GM12878 (cell line): ENCODE measurements around the gene LYG2. TPM values are rescaled to one million over a fixed set of nuclear protein-coding genes. Genes with fewer than 3 reads are reported as not detected.

Experiments
- ATAC-seq: fragments of 200-7000 bp; cut with Tn5 transposase; 3 replicates; pipeline ENCODE4 v1.9.1; 2020; ENCODE audit warnings: mild to moderate bottlenecking, moderate library complexity
- BruUV-seq: library from RNA; stranded (reverse); fragments of 400-500 nt; replicated peaks from 2 replicates; lab custom pipeline; 2021; lab: Mats Ljungman, UMichigan
- CTCF ChIA-PET: fragments of 300-600 bp; sonication (Branson Sonifier 250); formaldehyde crosslinking; extraction: SDS; loops from one replicate; lab custom pipeline; 2021; ENCODE audit warnings: inconsistent platforms; lab: Yijun Ruan, JAX
- POLR2A ChIA-PET: fragments of 350-600 bp; formaldehyde crosslinking; extraction: SDS; loops from one replicate; lab custom pipeline; 2021; ENCODE audit warnings: inconsistent platforms; lab: Charles Lee
- RAD21 ChIA-PET: fragments of 300-600 bp; sonication (Branson Sonifier 250); formaldehyde crosslinking; loops from one replicate; lab custom pipeline; 2023; ENCODE audit warnings: antibody characterized with exemption; ENCODE audit not compliant: unreplicated experiment; lab: Charles Lee
- SMC1A ChIA-PET: fragments of 300-600 bp; sonication (Branson Sonifier 250); formaldehyde crosslinking; loops from one replicate; lab custom pipeline; 2023; ENCODE audit not compliant: unreplicated experiment, uncharacterized antibody; lab: Charles Lee
- DNase-seq: peaks from one replicate; pipeline ENCODE4 v3.0.0-alpha.2; 2011; ENCODE audit warnings: low read depth, low spot score
- FAIRE-seq: peaks from 3 replicates; lab custom pipeline; 2011; peaks lifted over from hg19 to GRCh38; lab: Jason Lieb, UNC
- H2AFZ ChIP-seq: 2 replicates; pipeline ENCODE4 v1.6.0; 2011; ENCODE audit warnings: low read depth, low read length, control low read depth; ENCODE audit not compliant: control insufficient read depth
- H3K27ac ChIP-seq: 2 replicates; pipeline ENCODE4 v1.5.1; 2011; ENCODE audit warnings: control low read depth; ENCODE audit not compliant: control insufficient read depth, insufficient read depth
- H3K27me3 ChIP-seq, 2 experiments: replicated peaks in 1 of 2; 2 replicates each; pipeline versions ENCODE4 v1.6.0 to v1.6.1; 2011; ENCODE audit warnings: low read length in 1 of 2; ENCODE audit not compliant: control insufficient read depth in 2 of 2, insufficient read depth in 2 of 2
- H3K36me3 ChIP-seq, 2 experiments: 2 replicates each; pipeline ENCODE4 v1.5.1; 2011; ENCODE audit warnings: low read length in 1 of 2; ENCODE audit not compliant: control insufficient read depth in 2 of 2, insufficient read depth in 2 of 2
- H3K4me1 ChIP-seq: 2 replicates; pipeline ENCODE4 v1.6.1; 2011; ENCODE audit warnings: mild to moderate bottlenecking, low read length, moderate library complexity, mixed read lengths; ENCODE audit not compliant: control insufficient read depth, insufficient read depth
- H3K4me2 ChIP-seq: 2 replicates; pipeline ENCODE4 v1.6.0; 2011; ENCODE audit warnings: control low read depth; ENCODE audit not compliant: control insufficient read depth, insufficient read depth
- H3K4me3 ChIP-seq: fragments of 200-600 bp; sonication (generic); 2 replicates; pipeline ENCODE4 v1.5.1; 2016
- H3K79me2 ChIP-seq: 2 replicates; pipeline ENCODE4 v1.6.0; 2011; ENCODE audit warnings: low read length; ENCODE audit not compliant: control insufficient read depth, insufficient read depth
- H3K9ac ChIP-seq: 2 replicates; pipeline ENCODE4 v1.8.0; 2011; ENCODE audit warnings: low read length, control low read depth, mixed read lengths; ENCODE audit not compliant: control insufficient read depth, insufficient read depth
- H3K9me3 ChIP-seq: replicated peaks from 3 replicates; pipeline ENCODE4 v1.5.1; 2011; ENCODE audit warnings: mild to moderate bottlenecking, low read length; ENCODE audit not compliant: control insufficient read depth, insufficient read depth
- H4K20me1 ChIP-seq: 2 replicates; pipeline ENCODE4 v1.6.0; 2011; ENCODE audit not compliant: control insufficient read depth, insufficient read depth
- BACH1 ChIP-seq: fragments of 450-650 bp; IDR thresholded peaks from 2 replicates; pipeline ENCODE4 v1.6.1; 2017; ENCODE audit warnings: mild to moderate bottlenecking, borderline replicate concordance
- BRCA1 ChIP-seq: IDR thresholded peaks from 2 replicates; pipeline ENCODE4 v1.6.1; 2011; ENCODE audit warnings: low read depth, low read length, improper control_type of control experiment
- ESRRA ChIP-seq: IDR thresholded peaks from 2 replicates; pipeline ENCODE4 v1.6.1; 2012; ENCODE audit warnings: mild to moderate bottlenecking, low read length, improper control_type of control experiment
- JUND ChIP-seq: IDR thresholded peaks from 2 replicates; pipeline ENCODE4 v1.6.1; 2012; ENCODE audit warnings: low read depth, mild to moderate bottlenecking, low read length, improper control_type of control experiment, moderate library complexity
- MTA3 ChIP-seq: IDR thresholded peaks from 2 replicates; pipeline ENCODE4 v1.6.1; 2012; ENCODE audit warnings: low read length, inconsistent platforms, borderline replicate concordance
- POLR2AphosphoS2 ChIP-seq: IDR thresholded peaks from 2 replicates; pipeline ENCODE4 v1.6.1; 2011; ENCODE audit warnings: low read depth, mild to moderate bottlenecking, low read length, improper control_type of control experiment, moderate library complexity
- SMAD5 ChIP-seq: IDR thresholded peaks from 2 replicates; pipeline ENCODE4 v1.6.1; 2016; ENCODE audit warnings: antibody characterized with exemption, low read depth
- SMARCA5 ChIP-seq: fragments of 450-650 bp; IDR thresholded peaks from 2 replicates; pipeline ENCODE4 v1.6.1; 2017; ENCODE audit warnings: mild to moderate bottlenecking
- TCF3 ChIP-seq: IDR thresholded peaks from 2 replicates; pipeline ENCODE4 v1.6.1; 2012; ENCODE audit warnings: low read depth, mild to moderate bottlenecking, low read length, borderline replicate concordance; ENCODE audit not compliant: insufficient read depth
- ZNF24 ChIP-seq: fragments of 450-650 bp; IDR thresholded peaks from 2 replicates; pipeline ENCODE4 v1.6.1; 2017; ENCODE audit warnings: antibody characterized with exemption, mild to moderate bottlenecking
- WGBS: methylation state at CpG from one replicate; pipeline ENCODE4 v1.1.6; 2016; ENCODE audit warnings: low lambda C conversion rate; ENCODE audit not compliant: insufficient replicate concordance, insufficient coverage; ENCODE audit errors: missing lambda C conversion rate; 5-methylcytosine and 5-hydroxymethylcytosine counted together
- in situ Hi-C: fragments of 300-500 bp; cut with MboI; formaldehyde crosslinking; loops from 9 replicates; pipeline ENCODE4 v1.14.3; 2018; ENCODE audit warnings: mixed read lengths
- intact Hi-C: fragments of 100-400 bp; cut with micrococcal nuclease; formaldehyde crosslinking; loops from one replicate; pipeline ENCODE4 v1.14.2; 2022; ENCODE audit not compliant: unreplicated experiment
- polyA plus RNA-seq, 11 experiments: library from polyadenylated mRNA; depleted of rRNA in 4 of 11; unstranded in 6 of 11; stranded (reverse) in 5 of 11; fragments of >200 nt; fragmentation: Nextera tagmentation in 4 of 11; fragmentation: Illumina TruSeq in 1 of 11; extraction: Ambion mirVana in 4 of 11; extraction: Trizol in 1 of 11; gene quantifications; 1 replicate in 1 of 11; 2 replicates in 10 of 11; pipeline versions ENCODE4 v1.2.1 to v1.2.3, GENCODE V29; 2011 to 2016; ENCODE audit warnings: inconsistent platforms in 2 of 11, missing spikeins in 2 of 11, low read depth in 1 of 11
- total RNA-seq, 4 experiments: library from RNA; depleted of rRNA in 3 of 4; stranded (reverse); fragments of >200 nt in 3 of 4; fragmentation: Illumina TruSeq in 1 of 4; extraction: Trizol in 1 of 4; gene quantifications; 2 replicates each; pipeline versions ENCODE4 v1.2.1 to v1.2.3, GENCODE V29; 2013 to 2021
- TF ChIP-seq, protein P1 (sequence below): IDR thresholded peaks from 2 replicates; pipeline ENCODE4 v1.6.1; 2012; ENCODE audit warnings: low read depth, low read length, improper control_type of control experiment

The LYG2 gene
- total and polyA plus RNA-seq, 10 of the 15 experiments (the other 5 are each of a cell fraction or from before 2014, with no cell fraction given), result 0.11 to 0.95 (median 0.37) TPM; not detected in 6

DNA sequence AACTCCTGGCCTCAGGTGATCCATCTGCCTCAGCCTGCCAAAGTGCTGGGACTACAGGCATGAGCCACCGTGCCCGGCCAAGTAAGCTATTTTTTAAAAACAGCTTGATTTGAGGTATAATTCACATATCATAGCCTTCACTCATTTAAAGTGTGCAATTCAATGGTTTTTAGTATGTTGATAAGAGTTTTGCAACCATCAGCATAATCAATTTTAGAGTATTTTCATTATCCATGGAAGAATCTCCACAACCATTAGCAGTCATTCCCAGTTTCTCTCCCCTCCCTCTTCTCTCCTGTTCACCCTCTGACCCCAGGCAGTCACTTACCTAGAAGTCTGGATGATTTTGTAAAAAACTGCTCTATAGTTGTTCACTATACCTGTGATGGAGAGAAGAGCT is 4.7 kb upstream of the LYG2 start:
- no peaks in the 10 kb centered on the region for H4K20me1 ChIP-seq
- no peaks in the 10 kb centered on the region for H3K4me1 ChIP-seq
- POLR2A ChIA-PET, result no interaction called here
- no peak overlapping the region for H3K27ac ChIP-seq
- no peaks in the 10 kb centered on the region for H3K27me3 ChIP-seq
- no peaks in the 10 kb centered on the region for H3K9me3 ChIP-seq
- H3K36me3 ChIP-seq, result no peaks in the 10 kb centered on the region
- no TSS peak for BruUV-seq
- H3K79me2 ChIP-seq, result no peaks in the 10 kb centered on the region
- no peak overlapping the region for H3K4me2 ChIP-seq
- no peak overlapping the region for H2AFZ ChIP-seq
- TF ChIP-seq ZNF24, result no peak
- no peak for TF ChIP-seq BACH1
- TF ChIP-seq MTA3, result no peak
- intact Hi-C loops (no loop called here), in situ Hi-C loops (no loop called here)
- WGBS, result 100% methylated on average over 2 of the region's 2 CpGs
- DNase-seq, result no peak
- SMC1A ChIA-PET, result no interaction called here
- RAD21 ChIA-PET, result no interaction called here
- H3K4me3 ChIP-seq, result no peak overlapping the region
- H3K9ac ChIP-seq, result no peak overlapping the region
- FAIRE-seq, result no peak
- no peak for ATAC-seq
- CTCF ChIA-PET, result no interaction called here

DNA sequence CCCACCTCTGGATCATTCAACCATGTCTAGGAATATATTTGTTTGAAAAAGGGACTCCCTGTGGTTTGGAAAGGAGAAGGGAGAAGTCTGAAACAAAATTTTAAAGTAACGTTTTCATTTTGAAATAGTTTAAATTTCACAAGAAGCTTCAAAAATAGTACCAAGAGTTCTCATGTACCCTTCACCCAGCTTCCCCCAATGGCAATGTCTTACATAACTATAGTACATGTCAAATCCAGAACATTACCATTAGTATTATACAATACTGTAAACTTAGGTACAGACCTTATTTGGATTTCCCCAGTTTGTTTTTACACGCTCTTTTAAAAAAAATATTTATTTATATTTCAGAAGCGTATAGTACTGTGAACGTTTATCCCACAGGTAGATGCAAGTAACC is 4.0 kb upstream of the LYG2 start:
- in situ Hi-C loops, result no loop called here

More for the DNA sequence above, 4.0 kb upstream of the LYG2 start:
- H3K9me3 ChIP-seq, result no peaks in the 10 kb centered on the region
- SMC1A ChIA-PET, result interaction anchor here (0.9 kb wide), 1 partner anchor 33 kb away, joined by 3 read pairs; no protein-coding TSS in a partner anchor
- no peak overlapping the region for H3K27ac ChIP-seq
- H3K4me1 ChIP-seq, result no peaks in the 10 kb centered on the region
- DNase-seq (no peak), ATAC-seq (no peak), FAIRE-seq (no peak)
- H3K4me3 ChIP-seq, result no peak overlapping the region
- H2AFZ ChIP-seq, result no peak overlapping the region
- CTCF ChIA-PET, result interaction anchor here (0.7 kb wide), 1 partner anchor 90 kb away, joined by 3 read pairs; no protein-coding TSS in a partner anchor
- no peaks in the 10 kb centered on the region for H4K20me1 ChIP-seq
- no peak overlapping the region for H3K4me2 ChIP-seq
- H3K27me3 ChIP-seq, result no peaks in the 10 kb centered on the region
- H3K79me2 ChIP-seq, result no peaks in the 10 kb centered on the region
- 84% methylated on average over 4 of the region's 4 CpGs for WGBS
- BruUV-seq, result no TSS peak
- RAD21 ChIA-PET, result no interaction called here
- intact Hi-C loops, result no loop called here
- no peak overlapping the region for H3K9ac ChIP-seq
- TF ChIP-seq, protein P1, sequence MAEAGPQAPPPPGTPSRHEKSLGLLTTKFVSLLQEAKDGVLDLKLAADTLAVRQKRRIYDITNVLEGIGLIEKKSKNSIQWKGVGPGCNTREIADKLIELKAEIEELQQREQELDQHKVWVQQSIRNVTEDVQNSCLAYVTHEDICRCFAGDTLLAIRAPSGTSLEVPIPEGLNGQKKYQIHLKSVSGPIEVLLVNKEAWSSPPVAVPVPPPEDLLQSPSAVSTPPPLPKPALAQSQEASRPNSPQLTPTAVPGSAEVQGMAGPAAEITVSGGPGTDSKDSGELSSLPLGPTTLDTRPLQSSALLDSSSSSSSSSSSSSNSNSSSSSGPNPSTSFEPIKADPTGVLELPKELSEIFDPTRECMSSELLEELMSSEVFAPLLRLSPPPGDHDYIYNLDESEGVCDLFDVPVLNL, result no peak
- no peak for TF ChIP-seq BRCA1
- TF ChIP-seq POLR2AphosphoS2, result no peak
- no peak for TF ChIP-seq SMAD5
- no peak for TF ChIP-seq JUND
- TF ChIP-seq ESRRA, result no peak
- TF ChIP-seq TCF3, result no peak
- no peak for TF ChIP-seq SMARCA5
- POLR2A ChIA-PET, result no interaction called here
- H3K36me3 ChIP-seq, result no peaks in the 10 kb centered on the region
